K562 (cell line): ENCODE results near the gene UBAP1L. TPM values are rescaled to one million over a fixed set of nuclear protein-coding genes. Genes with fewer than 3 reads are reported as not detected.

Experiments
- E2F6 ChIP-seq, 2 experiments: IDR thresholded peaks; 2 replicates each; pipeline ENCODE4 v1.6.1; 2011; ENCODE audit warnings: borderline replicate concordance in 1 of 2, control low read depth in 1 of 2, low read depth in 1 of 2, low read length in 1 of 2, mild to moderate bottlenecking in 1 of 2, mixed read lengths in 1 of 2, moderate library complexity in 1 of 2; ENCODE audit not compliant: insufficient read depth in 1 of 2, insufficient read length in 1 of 2, poor library complexity in 1 of 2, severe bottlenecking in 1 of 2; ENCODE audit errors: extremely low read depth in 1 of 2
- EGR1 ChIP-seq: fragments of 450-650 bp; conservative IDR thresholded peaks from 2 replicates; pipeline ENCODE4 v1.6.1; 2017; ENCODE audit warnings: mild to moderate bottlenecking
- FOXM1 ChIP-seq, 2 experiments: fragments of 450-650 bp in 1 of 2; sonication (generic) in 1 of 2; formaldehyde crosslinking in 1 of 2; IDR thresholded peaks; 2 replicates each; pipeline versions ENCODE4 v1.6.1 to v1.9.0; 2017 to 2022; ENCODE audit warnings: low read depth in 2 of 2, mild to moderate bottlenecking in 2 of 2, missing genetic modification reagents in 1 of 2, moderate library complexity in 1 of 2
- GABPA ChIP-seq: fragments of 200-800 bp; sonication (Bioruptor generic); conservative IDR thresholded peaks from 2 replicates; pipeline ENCODE4 v1.6.1; 2016; ENCODE audit warnings: low read depth, missing genetic modification characterization, missing compliant biosample characterization
- GATA2 ChIP-seq: sonication (generic); formaldehyde crosslinking; IDR thresholded peaks from 2 replicates; pipeline ENCODE4 v1.4.0; 2020; ENCODE audit warnings: mild to moderate bottlenecking, missing genetic modification reagents
- KDM4B ChIP-seq, 2 experiments: fragments of 450-650 bp in 1 of 2; sonication (generic) in 1 of 2; IDR thresholded peaks; 2 replicates each; pipeline ENCODE4 v1.6.1; 2016 to 2017; ENCODE audit warnings: borderline replicate concordance in 2 of 2, antibody characterized with exemption in 1 of 2, low read depth in 1 of 2, mild to moderate bottlenecking in 1 of 2
- KLF6 ChIP-seq: fragments of 250-450 bp; sonication (Bioruptor Pico); IDR thresholded peaks from 2 replicates; pipeline ENCODE4 v1.4.0; 2020; ENCODE audit warnings: mild to moderate bottlenecking, moderate library complexity, borderline replicate concordance
- MBD2 ChIP-seq: sonication (generic); IDR thresholded peaks from 2 replicates; pipeline ENCODE4 v1.6.1; 2016; ENCODE audit warnings: low read depth, borderline replicate concordance
- RB1 ChIP-seq: fragments of 450-650 bp; IDR thresholded peaks from 2 replicates; pipeline ENCODE4 v1.6.1; 2017; ENCODE audit warnings: low read depth, mild to moderate bottlenecking
- RBM25 ChIP-seq: fragments of 200-400 bp; formaldehyde crosslinking; IDR thresholded peaks from 2 replicates; pipeline ENCODE4 v1.6.1; 2018; ENCODE audit warnings: low read length, low read depth, moderate library complexity; ENCODE audit not compliant: severe bottlenecking
- RFX5 ChIP-seq: IDR thresholded peaks from 2 replicates; pipeline ENCODE4 v1.6.1; 2011; ENCODE audit warnings: low read depth, mild to moderate bottlenecking, improper control_type of control experiment, low read length
- ZBTB40 ChIP-seq, 2 experiments: fragments of 450-650 bp in 1 of 2; sonication (generic) in 1 of 2; formaldehyde crosslinking in 1 of 2; IDR thresholded peaks; 2 replicates each; pipeline versions ENCODE4 v1.7.1 to v1.9.0; 2016 to 2022; ENCODE audit warnings: inconsistent platforms in 1 of 2, mild to moderate bottlenecking in 1 of 2, missing genetic modification reagents in 1 of 2
- ZNF445 ChIP-seq: fragments of 250-450 bp; sonication (Bioruptor Pico); IDR thresholded peaks from 2 replicates; pipeline ENCODE4 v1.4.0; 2020; ENCODE audit warnings: low read depth, mild to moderate bottlenecking, moderate library complexity
- polyA plus RNA-seq, 8 experiments: library from polyadenylated mRNA; depleted of rRNA in 4 of 8; stranded (reverse) in 5 of 8; unstranded in 3 of 8; fragments of >200 nt; fragmentation: Nextera tagmentation in 2 of 8; fragmentation: Illumina TruSeq in 1 of 8; extraction: Ambion mirVana in 2 of 8; extraction: Trizol in 1 of 8; gene quantifications; 2 replicates each; pipeline versions ENCODE4 v1.2.1 to v1.2.3, GENCODE V29; 2011 to 2014; ENCODE audit warnings: inconsistent platforms in 1 of 8, missing spikeins in 1 of 8
- total RNA-seq, 7 experiments: library from RNA; depleted of rRNA in 6 of 7; stranded (reverse); fragments of >200 nt in 6 of 7; fragmentation: Illumina TruSeq in 2 of 7; extraction: Trizol in 2 of 7; gene quantifications; 2 replicates each; pipeline versions ENCODE4 v1.2.1 to v1.2.3, GENCODE V29; 2011 to 2021; ENCODE audit warnings: low replicate concordance in 1 of 7
- TF ChIP-seq, protein P1 (sequence below): fragments of 250-450 bp; sonication (Bioruptor Pico); IDR thresholded peaks from 2 replicates; pipeline ENCODE4 v1.5.0; 2021

The UBAP1L gene
- total and polyA plus RNA-seq, 9 of the 15 experiments (the other 6 are each of a cell fraction or from before 2014, with no cell fraction given), result 0.16 to 0.71 (median 0.41) TPM; not detected in 2

DNA sequence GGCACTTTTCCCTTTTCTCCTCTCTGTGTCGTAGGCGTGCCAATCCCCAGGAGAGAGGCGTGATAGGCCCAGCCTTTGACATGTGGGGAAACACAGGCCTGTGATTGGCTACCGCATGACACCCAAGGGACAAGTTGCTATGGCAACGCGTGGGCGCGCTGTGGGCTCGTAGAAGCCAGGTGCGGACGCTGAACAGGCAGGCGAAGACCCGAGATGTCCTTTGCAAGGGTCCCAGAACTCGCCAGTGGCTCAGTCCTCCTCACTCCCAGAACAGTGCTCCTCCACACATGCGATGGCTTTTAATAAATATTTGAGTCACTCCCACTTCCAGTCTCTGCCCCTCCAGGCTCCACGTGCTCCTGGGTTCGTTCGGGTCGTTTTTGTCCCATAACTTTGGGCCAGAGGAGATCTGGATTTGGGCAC, 65.6 kb downstream of the UBAP1L start (continued):
- 0 out of 2 replicates have a peak, but pooled peaks have one; percentile 23 for TF ChIP-seq ZBTB40 (IDR thresholded peaks at IDR 0.05)
- no peak for TF ChIP-seq ZBTB40 (CRISPR knock-in tag; IDR thresholded peaks at IDR 0.05)
- TF ChIP-seq EGR1, result peak; percentile 98
- peak; percentile 47; the same call in 1 of the 2 replicates for TF ChIP-seq RFX5
- peak; percentile 94 for TF ChIP-seq RBM25
- TF ChIP-seq GATA2 (CRISPR knock-in tag), result no peak
- peak; percentile 41 to 82 for TF ChIP-seq E2F6 (IDR thresholded peaks at IDR 0.05; ENCODE audit: borderline replicate concordance in 1 of 2, extremely low read depth in 1 of 2, insufficient read depth in 1 of 2, insufficient read length in 1 of 2, low read depth in 1 of 2, low read length in 1 of 2, poor library complexity in 1 of 2, severe bottlenecking in 1 of 2)
- TF ChIP-seq RB1, result no peak
- no peak for TF ChIP-seq FOXM1 (IDR thresholded peaks at IDR 0.05; ENCODE audit: low read depth)
- no peak for TF ChIP-seq FOXM1 (CRISPR knock-in tag; IDR thresholded peaks at IDR 0.05; ENCODE audit: low read depth)
- TF ChIP-seq KDM4B (IDR thresholded peaks at IDR 0.05; ENCODE audit: borderline replicate concordance in 2 of 2, low read depth in 1 of 2), result no peak
- TF ChIP-seq MBD2, result peak; percentile 84; the same call in 1 of the 2 replicates
- TF ChIP-seq KLF6 (CRISPR knock-in tag), result no peak
- TF ChIP-seq ZNF445 (CRISPR knock-in tag), result no peak
- TF ChIP-seq GABPA (tag), result no peak
- TF ChIP-seq, protein P1, sequence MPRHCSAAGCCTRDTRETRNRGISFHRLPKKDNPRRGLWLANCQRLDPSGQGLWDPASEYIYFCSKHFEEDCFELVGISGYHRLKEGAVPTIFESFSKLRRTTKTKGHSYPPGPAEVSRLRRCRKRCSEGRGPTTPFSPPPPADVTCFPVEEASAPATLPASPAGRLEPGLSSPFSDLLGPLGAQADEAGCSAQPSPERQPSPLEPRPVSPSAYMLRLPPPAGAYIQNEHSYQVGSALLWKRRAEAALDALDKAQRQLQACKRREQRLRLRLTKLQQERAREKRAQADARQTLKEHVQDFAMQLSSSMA (CRISPR knock-in tag), result no peak
